Hepatocyte (in vitro differentiated cells): ENCODE results near the gene APOA4.

ENCODE experiments used
- EZH2 ChIP-seq: fragments of 200-600 bp; sonication (generic); IDR thresholded peaks from 2 replicates; pipeline ENCODE4 v1.6.1; 2016; ENCODE audit warnings: antibody characterized with exemption, mild to moderate bottlenecking, borderline replicate concordance
- TF ChIP-seq, protein P1 (sequence below): fragments of 200-600 bp; sonication (generic); IDR thresholded peaks from 2 replicates; pipeline ENCODE4 v1.5.1; 2016; ENCODE audit warnings: antibody characterized with exemption, mild to moderate bottlenecking; ENCODE audit not compliant: poor library complexity

DNA sequence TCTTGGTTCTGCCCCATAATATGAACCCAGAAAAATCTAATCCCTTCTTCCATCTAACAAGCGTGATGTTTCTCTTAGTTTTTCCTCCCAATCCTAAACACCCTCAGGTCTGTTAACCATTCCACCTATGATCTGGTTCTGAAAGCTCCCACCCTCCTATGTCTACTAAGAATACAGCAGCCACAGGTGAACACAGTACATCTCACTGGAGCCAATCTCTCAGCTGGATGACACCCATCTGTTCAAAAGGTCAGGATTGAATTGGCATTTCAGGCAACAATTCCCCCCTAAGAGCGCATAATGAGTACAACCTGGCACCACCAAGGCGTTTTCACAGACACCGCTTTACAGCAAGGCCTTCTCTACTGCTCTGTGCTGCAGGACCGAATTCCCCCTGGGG is 33.3 kb upstream of the APOA4 start:
- TF ChIP-seq, protein P1, sequence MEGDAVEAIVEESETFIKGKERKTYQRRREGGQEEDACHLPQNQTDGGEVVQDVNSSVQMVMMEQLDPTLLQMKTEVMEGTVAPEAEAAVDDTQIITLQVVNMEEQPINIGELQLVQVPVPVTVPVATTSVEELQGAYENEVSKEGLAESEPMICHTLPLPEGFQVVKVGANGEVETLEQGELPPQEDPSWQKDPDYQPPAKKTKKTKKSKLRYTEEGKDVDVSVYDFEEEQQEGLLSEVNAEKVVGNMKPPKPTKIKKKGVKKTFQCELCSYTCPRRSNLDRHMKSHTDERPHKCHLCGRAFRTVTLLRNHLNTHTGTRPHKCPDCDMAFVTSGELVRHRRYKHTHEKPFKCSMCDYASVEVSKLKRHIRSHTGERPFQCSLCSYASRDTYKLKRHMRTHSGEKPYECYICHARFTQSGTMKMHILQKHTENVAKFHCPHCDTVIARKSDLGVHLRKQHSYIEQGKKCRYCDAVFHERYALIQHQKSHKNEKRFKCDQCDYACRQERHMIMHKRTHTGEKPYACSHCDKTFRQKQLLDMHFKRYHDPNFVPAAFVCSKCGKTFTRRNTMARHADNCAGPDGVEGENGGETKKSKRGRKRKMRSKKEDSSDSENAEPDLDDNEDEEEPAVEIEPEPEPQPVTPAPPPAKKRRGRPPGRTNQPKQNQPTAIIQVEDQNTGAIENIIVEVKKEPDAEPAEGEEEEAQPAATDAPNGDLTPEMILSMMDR, result no peak
- TF ChIP-seq EZH2, result no peak
